ENCODE results near the gene SCGB1D4.

- TF ChIP-seq, protein P1, sequence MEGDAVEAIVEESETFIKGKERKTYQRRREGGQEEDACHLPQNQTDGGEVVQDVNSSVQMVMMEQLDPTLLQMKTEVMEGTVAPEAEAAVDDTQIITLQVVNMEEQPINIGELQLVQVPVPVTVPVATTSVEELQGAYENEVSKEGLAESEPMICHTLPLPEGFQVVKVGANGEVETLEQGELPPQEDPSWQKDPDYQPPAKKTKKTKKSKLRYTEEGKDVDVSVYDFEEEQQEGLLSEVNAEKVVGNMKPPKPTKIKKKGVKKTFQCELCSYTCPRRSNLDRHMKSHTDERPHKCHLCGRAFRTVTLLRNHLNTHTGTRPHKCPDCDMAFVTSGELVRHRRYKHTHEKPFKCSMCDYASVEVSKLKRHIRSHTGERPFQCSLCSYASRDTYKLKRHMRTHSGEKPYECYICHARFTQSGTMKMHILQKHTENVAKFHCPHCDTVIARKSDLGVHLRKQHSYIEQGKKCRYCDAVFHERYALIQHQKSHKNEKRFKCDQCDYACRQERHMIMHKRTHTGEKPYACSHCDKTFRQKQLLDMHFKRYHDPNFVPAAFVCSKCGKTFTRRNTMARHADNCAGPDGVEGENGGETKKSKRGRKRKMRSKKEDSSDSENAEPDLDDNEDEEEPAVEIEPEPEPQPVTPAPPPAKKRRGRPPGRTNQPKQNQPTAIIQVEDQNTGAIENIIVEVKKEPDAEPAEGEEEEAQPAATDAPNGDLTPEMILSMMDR (IDR thresholded peaks at IDR 0.05): no peak
- TF ChIP-seq POLR2A (IDR thresholded peaks at IDR 0.05): no peak
- no peak for TF ChIP-seq POLR2AphosphoS5 (IDR thresholded peaks at IDR 0.05)
- TF ChIP-seq EP300 (IDR thresholded peaks at IDR 0.05): no peak
These were observed 44.8 kb downstream of the SCGB1D4 start for GRCh38 chr11:62253999-62254542.

Data from gastroesophageal sphincter (tissue), 3 donors.